COLO668 (cell line): ENCODE data around the gene PTPRM.
A peak's percentile ranks its signal among the peaks of the same experiment; 100 is the strongest.

Source experiments
- DNase-seq: peaks from one replicate; lab custom pipeline; 2025; ENCODE audit not compliant: unreplicated experiment; lab: John Stamatoyannopoulos, UW

PTPRM gene

GRCh38 chr18:8337211-8337610, 770.1 kb downstream of the PTPRM start:
- no peak for DNase-seq

DNA sequence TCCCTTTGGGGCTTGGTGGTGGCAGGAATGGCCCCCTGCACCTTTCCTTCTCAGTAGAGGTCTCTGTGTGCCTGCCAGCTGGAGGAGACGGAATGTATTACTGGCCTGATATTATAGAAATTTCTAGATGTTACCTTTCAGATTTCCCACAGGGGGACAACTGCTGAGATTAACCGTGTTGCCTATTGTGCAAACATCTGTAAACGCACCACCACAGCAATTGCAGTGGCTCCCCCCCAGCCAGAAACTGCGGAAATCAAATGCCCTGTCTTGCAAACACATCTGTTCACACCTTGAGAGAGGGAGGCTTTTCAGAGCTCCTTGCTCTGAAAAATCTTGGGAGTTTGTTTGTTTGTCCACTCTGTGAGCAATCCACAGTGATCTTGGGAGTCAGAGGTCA, 772.1 kb downstream of the PTPRM start:
- DNase-seq, result no peak

GRCh38 chr18:8339952-8340351, 772.8 kb downstream of the PTPRM start:
- no peak for DNase-seq

DNA sequence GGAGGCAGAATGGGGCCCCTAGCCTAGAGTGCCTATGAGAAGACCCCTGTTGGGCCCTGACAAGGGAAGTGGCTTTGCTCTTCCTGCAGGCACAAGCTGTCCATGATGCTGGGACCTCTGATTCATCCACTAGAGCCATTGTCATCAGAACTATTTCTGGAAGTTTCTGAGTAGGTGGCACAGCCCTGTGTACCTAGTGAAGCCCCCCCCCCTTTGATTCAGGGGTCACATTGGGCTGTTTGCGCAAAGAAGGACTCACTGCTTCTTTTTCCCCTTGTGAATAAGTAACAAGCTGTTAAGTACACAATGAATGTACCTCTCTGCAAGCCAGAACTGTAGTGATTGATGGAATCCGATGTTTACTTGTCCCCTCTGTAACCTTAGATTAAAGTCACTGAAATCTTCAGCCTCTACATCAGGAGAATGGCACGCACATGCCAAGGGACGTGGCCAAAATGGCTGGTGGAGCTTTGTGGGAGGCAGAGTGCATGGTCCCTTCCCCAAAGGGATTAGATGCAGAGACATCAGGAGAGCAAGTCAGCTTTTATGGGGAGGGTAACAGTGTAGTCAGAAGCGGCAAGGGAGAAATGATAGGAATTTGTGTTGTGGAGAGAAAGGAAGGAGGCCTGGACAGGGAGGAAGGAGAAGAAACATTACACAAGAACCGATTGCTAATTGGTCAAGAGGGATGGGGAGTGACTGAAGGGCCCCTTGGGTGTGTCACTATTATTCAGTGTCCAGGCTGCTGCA, 774.5 kb downstream of the PTPRM start:
- no peak for DNase-seq

DNA sequence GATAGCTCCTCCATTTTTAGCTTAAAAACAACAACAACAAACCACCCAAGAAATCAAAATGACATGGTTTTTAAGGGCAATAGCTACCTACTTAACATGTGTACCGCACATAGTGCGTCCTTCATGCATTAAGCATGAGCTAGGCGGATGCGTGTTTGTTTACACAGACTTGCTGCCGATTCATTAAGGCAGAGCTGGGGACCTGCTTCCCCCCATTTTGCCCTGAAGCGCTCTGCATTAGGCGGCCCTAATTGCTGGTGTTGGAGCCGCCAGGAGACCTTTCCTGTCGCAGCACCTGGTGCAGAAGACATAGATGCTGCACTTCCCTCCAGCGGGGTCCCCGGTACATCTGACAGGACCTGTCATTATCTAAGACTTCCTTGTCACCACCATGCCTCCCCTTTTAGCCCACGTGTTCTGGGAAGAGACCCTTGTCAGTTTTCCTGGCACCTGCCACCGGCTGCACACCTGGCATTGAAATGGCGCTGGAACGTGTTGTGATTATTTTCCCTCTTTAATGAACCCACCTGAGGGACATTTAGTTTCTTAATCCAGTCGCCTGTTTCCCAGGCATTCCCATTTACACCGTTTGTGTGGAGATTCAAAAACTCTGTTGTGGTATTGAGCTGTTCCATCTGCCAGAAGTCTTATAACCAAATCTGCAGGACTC, 781.1 kb downstream of the PTPRM start:
- peak; percentile 84 for DNase-seq

DNA sequence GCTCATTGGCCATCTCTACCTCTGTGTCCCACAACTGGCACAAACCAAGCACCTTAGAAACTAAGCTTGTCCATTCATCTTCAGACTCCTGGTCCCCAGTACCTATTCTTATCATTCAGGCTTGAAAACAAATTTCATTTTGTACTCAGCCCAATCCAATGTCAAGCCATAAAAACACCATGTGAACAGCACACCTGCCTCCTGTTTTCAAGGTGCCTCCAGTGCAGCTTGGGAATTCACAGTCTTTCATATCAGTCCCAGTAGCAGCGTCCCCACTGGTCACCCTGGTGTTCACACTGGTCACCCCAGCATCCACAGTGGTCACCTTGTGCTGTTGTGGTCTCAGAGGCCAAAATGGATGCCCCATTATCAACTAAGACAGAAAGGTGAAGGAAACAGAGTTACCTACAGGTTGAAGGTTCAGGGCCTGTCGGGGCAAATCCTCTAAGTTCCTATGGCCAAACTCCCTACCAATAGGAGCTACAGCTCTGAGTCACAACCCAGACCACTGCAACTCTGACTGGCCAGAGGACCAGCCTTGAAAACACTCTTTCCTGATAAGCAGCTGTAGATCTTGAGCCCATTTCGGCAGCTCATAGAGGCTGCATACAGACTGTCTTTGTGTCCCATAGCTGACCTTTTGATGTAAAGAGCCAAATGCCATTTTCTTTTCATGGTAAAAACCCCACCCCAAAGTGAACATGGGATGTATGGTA, 782.6 kb downstream of the PTPRM start:
- no peak for DNase-seq

DNA sequence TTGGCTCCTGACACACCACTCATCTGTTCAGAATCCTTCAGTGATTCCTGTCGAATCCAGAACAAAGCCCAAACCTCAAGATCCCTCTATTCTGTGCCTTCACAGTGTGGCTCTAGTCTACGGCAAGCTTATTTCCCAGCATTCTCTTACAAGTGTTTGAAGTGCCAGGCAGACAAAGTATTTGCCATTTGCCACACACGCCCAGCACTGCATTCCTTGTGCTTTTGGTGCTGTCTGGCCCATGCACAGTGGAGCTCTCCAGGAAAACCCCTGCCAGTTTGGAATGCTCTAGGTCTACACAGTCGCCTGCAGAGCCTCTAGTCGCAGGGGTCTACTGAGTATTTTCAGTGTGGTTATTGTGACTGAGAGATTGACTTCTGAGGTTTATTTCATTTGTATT, 783.5 kb downstream of the PTPRM start:
- DNase-seq, result no peak

GRCh38 chr18:8351161-8351560, 784.0 kb downstream of the PTPRM start:
- DNase-seq, result no peak

GRCh38 chr18:8354304-8354703, 787.2 kb downstream of the PTPRM start:
- DNase-seq, result no peak

DNA sequence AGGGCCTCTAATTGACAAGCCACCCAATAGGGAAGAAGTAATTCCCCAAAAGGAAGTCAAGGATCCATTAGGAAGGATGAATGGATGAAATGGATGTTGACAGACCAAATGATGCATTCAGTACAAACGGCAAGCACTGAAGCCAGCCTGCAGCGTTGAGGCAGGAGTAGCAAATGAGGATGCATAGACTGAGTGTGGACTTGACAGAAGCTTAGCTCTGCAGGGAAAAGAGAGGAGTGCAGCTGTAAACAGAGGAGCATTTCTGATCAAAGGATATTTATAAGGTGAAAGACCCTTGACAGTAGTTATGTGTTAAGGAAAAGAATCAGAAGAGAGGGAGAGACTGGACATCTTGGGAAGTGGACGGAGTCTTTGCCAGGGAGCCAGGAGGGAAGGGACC, 788.9 kb downstream of the PTPRM start:
- no peak for DNase-seq

DNA sequence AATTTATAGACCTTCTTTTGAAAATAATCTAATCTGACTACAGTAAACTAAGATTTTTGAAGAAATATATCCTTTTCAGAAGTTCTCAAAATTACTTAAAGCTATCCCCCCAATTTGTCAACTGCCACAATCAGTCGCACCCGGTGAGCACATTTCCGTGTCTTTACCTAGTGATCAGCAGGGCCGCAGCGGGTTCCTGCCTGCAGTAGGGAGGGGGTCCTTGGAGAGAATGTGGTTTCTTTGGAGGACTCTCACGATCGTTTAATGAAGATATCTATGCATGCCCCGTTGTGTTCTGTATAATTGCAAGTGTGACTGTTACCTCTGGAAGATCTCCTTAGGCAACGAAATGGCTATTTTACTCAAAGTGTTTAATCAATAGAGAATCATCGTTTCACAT, 790.2 kb downstream of the PTPRM start:
- no peak for DNase-seq

DNA sequence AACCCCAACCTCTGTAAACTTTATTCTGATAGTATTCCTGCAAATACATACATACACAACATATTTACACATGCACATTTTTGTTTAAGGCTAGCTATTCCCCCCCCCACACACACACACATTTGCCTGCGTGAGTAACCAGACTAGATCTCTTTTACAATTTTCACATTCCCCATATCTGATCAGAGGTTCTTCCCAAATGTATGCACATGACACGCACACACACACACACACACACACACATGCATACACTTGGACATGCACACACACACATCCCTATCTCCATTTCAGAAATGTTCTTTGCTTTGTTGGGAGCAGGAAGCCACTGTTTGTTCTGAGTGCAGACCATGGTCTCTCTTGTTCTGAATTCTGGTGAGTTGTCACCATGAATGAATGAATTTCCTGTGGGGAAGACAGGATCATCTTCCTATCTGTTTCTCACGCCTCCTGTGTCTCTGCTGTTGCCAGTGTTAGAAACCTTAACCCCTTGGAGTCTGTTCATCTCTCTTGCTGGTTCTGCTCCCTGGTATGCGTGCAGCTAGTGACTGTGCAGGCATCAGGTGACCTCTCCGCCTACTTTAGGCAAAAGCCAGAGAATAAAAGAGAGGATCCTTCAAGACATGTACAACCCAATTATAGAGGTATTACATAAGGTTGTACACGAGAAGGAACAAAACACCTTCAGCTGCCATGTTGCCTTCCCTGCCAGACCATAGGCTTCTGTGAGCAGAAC, 791.1 kb downstream of the PTPRM start:
- DNase-seq, result no peak

- peak; percentile 36 for DNase-seq
Measured at GRCh38 chr18:8359076-8359475, 792.0 kb downstream of the PTPRM start.

- DNase-seq, result no peak
Measured at GRCh38 chr18:8359481-8359880, 792.4 kb downstream of the PTPRM start.

- no peak for DNase-seq
Measured at GRCh38 chr18:8361941-8362471, 794.9 kb downstream of the PTPRM start.

- no peak for DNase-seq
Measured at GRCh38 chr18:8362863-8363262, 795.7 kb downstream of the PTPRM start.

GRCh38 chr18:8364385-8364784, 797.3 kb downstream of the PTPRM start:
- DNase-seq, result no peak

GRCh38 chr18:8365006-8365405, 797.9 kb downstream of the PTPRM start:
- no peak for DNase-seq

DNA sequence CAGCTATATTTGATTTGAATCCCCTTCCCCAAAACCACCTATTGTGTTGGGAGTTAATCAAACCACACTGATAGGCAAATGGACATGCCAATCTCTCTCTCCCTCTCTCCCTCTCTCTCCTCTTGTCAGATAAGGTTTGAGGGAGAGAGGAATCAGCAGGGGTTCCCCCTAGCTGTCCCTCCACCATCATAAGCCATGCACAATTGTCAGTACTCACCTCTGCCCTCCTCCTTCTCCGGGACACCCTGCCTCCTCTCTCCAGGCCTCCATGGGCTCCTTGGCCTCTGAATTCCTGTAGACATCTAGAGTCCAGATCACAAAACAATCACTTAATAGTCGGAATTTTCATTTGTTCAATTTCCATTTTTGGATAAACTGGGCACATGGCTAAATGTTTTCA, 798.4 kb downstream of the PTPRM start:
- DNase-seq, result no peak

GRCh38 chr18:8366070-8366469, 799.0 kb downstream of the PTPRM start:
- no peak for DNase-seq

GRCh38 chr18:8366656-8367055, 799.5 kb downstream of the PTPRM start:
- peak; percentile 56 for DNase-seq
